OCI-LY1 (cell line): ENCODE measurements around the gene MTHFD1.

Experiments used
- CTCF ChIP-seq: fragments of 200-600 bp; sonication (generic), shearing (Covaris generic); IDR thresholded peaks from 2 replicates; pipeline ENCODE4 v1.5.1; 2017; ENCODE audit warnings: mild to moderate bottlenecking, antibody characterized with exemption, low read length, moderate library complexity, mixed read lengths
- EZH2 ChIP-seq: fragments of 200-600 bp; sonication (generic), shearing (Covaris generic); IDR thresholded peaks from 2 replicates; pipeline ENCODE4 v1.8.0; 2017; ENCODE audit warnings: borderline replicate concordance, mixed run types, mild to moderate bottlenecking, antibody characterized with exemption, low read length, moderate library complexity, mixed read lengths

GRCh38 chr14:64444984-64445845 is 57.1 kb downstream of the MTHFD1 start:
- TF ChIP-seq CTCF (peak; percentile 5; the same call in 1 of the 2 replicates), EZH2 (no peak)
